KMS-11 (cell line): ENCODE measurements around the gene UMAD1.

Source experiments
- H2AFZ ChIP-seq: fragments of 200-600 bp; sonication (generic); 2 replicates; pipeline ENCODE4 v1.6.1; 2016; ENCODE audit warnings: antibody characterized with exemption, mixed run types, low read depth
- H3K27ac ChIP-seq: fragments of 200-600 bp; sonication (generic); 2 replicates; pipeline ENCODE4 v1.6.1; 2016; ENCODE audit warnings: mild to moderate bottlenecking, mixed run types
- H3K27me3 ChIP-seq: fragments of 200-600 bp; sonication (generic); 2 replicates; pipeline ENCODE4 v1.6.1; 2017; ENCODE audit warnings: mild to moderate bottlenecking, low read depth, mixed run types, moderate library complexity; ENCODE audit not compliant: insufficient read depth
- H3K36me3 ChIP-seq: fragments of 200-600 bp; sonication (generic); 2 replicates; pipeline ENCODE4 v1.6.1; 2017; ENCODE audit warnings: mild to moderate bottlenecking, mixed run types; ENCODE audit not compliant: insufficient read depth
- H3K4me1 ChIP-seq: fragments of 200-600 bp; sonication (generic); 2 replicates; pipeline ENCODE4 v1.6.1; 2016; ENCODE audit warnings: mild to moderate bottlenecking, low read depth, mixed run types; ENCODE audit not compliant: poor library complexity, severe bottlenecking
- H3K4me2 ChIP-seq: fragments of 200-600 bp; sonication (generic); 2 replicates; pipeline ENCODE4 v1.7.0; 2016; ENCODE audit warnings: mild to moderate bottlenecking, mixed run types
- H3K4me3 ChIP-seq: fragments of 200-600 bp; sonication (generic); IDR thresholded peaks from 2 replicates; pipeline ENCODE4 v1.6.1; 2017; ENCODE audit warnings: low read depth, low read length, mixed read lengths; ENCODE audit not compliant: insufficient read depth
- H3K79me2 ChIP-seq: fragments of 200-600 bp; sonication (generic); 2 replicates; pipeline ENCODE4 v1.6.1; 2016; ENCODE audit warnings: low read depth, mixed run types; ENCODE audit not compliant: insufficient read depth
- H3K9ac ChIP-seq: fragments of 200-600 bp; sonication (generic); 2 replicates; pipeline ENCODE4 v1.6.1; 2016; ENCODE audit warnings: mild to moderate bottlenecking, mixed run types
- H4K20me1 ChIP-seq: fragments of 200-600 bp; sonication (generic); 2 replicates; pipeline ENCODE4 v1.6.1; 2016; ENCODE audit warnings: mild to moderate bottlenecking, mixed run types; ENCODE audit not compliant: insufficient read depth
- TF ChIP-seq, protein P1 (sequence below): fragments of 200-600 bp; sonication (generic); conservative IDR thresholded peaks from 2 replicates; pipeline ENCODE4 v1.6.1; 2017; ENCODE audit warnings: low read depth, mild to moderate bottlenecking, antibody characterized with exemption, low read length, moderate library complexity, mixed read lengths

Gene UMAD1

GRCh38 chr7:7738177-7738576 lies 97.6 kb downstream of the UMAD1 start:
- TF ChIP-seq, protein P1, sequence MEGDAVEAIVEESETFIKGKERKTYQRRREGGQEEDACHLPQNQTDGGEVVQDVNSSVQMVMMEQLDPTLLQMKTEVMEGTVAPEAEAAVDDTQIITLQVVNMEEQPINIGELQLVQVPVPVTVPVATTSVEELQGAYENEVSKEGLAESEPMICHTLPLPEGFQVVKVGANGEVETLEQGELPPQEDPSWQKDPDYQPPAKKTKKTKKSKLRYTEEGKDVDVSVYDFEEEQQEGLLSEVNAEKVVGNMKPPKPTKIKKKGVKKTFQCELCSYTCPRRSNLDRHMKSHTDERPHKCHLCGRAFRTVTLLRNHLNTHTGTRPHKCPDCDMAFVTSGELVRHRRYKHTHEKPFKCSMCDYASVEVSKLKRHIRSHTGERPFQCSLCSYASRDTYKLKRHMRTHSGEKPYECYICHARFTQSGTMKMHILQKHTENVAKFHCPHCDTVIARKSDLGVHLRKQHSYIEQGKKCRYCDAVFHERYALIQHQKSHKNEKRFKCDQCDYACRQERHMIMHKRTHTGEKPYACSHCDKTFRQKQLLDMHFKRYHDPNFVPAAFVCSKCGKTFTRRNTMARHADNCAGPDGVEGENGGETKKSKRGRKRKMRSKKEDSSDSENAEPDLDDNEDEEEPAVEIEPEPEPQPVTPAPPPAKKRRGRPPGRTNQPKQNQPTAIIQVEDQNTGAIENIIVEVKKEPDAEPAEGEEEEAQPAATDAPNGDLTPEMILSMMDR: no peak
- H4K20me1 ChIP-seq: no peaks in the 10 kb centered on the region
- H3K36me3 ChIP-seq: no peaks in the 10 kb centered on the region
- H3K79me2 ChIP-seq: no peaks in the 10 kb centered on the region
- no peak overlapping the region for H3K4me3 ChIP-seq
- H3K4me1 ChIP-seq: peaks cover 85% of the 10 kb centered on the region
- H3K9ac ChIP-seq: peak overlapping the region; percentile 26; the same call in 1 of the 2 replicates
- H3K4me2 ChIP-seq: peak overlapping the region; percentile 83
- no peaks in the 10 kb centered on the region for H3K27me3 ChIP-seq
- H2AFZ ChIP-seq: peak overlapping the region; percentile 55; the same call in 1 of the 2 replicates
- peak overlapping the region; percentile 74 for H3K27ac ChIP-seq

DNA sequence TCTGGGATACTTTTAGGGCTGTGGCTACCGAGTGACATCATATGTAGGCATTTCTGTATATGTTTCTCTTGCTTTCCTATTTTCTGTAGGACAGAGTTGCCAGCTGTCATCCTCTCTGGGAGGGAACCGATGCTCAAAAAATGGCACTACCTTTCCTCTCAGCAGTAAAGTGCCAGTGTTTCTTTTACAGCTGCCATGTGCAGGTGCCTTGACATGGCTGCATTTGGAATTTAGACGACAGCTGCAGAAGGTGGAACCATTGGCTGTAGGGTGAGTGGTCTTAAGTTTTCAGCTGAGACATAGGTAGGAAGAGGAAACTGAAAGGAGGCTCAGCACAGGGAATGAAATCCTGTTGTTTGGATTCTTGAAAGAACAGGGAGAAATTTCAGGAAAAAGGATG lies 98.1 kb downstream of the UMAD1 start:
- H3K4me2 ChIP-seq: peak overlapping the region; percentile 83
- no peaks in the 10 kb centered on the region for H4K20me1 ChIP-seq
- H3K4me3 ChIP-seq: no peak overlapping the region
- TF ChIP-seq, protein P1: no peak
- peak overlapping the region; percentile 55; the same call in 1 of the 2 replicates for H2AFZ ChIP-seq
- H3K27ac ChIP-seq: peak overlapping the region; percentile 74
- peaks cover 81% of the 10 kb centered on the region for H3K4me1 ChIP-seq
- H3K79me2 ChIP-seq: no peaks in the 10 kb centered on the region
- no peaks in the 10 kb centered on the region for H3K27me3 ChIP-seq
- H3K9ac ChIP-seq: peak overlapping the region; percentile 26
- no peaks in the 10 kb centered on the region for H3K36me3 ChIP-seq

DNA sequence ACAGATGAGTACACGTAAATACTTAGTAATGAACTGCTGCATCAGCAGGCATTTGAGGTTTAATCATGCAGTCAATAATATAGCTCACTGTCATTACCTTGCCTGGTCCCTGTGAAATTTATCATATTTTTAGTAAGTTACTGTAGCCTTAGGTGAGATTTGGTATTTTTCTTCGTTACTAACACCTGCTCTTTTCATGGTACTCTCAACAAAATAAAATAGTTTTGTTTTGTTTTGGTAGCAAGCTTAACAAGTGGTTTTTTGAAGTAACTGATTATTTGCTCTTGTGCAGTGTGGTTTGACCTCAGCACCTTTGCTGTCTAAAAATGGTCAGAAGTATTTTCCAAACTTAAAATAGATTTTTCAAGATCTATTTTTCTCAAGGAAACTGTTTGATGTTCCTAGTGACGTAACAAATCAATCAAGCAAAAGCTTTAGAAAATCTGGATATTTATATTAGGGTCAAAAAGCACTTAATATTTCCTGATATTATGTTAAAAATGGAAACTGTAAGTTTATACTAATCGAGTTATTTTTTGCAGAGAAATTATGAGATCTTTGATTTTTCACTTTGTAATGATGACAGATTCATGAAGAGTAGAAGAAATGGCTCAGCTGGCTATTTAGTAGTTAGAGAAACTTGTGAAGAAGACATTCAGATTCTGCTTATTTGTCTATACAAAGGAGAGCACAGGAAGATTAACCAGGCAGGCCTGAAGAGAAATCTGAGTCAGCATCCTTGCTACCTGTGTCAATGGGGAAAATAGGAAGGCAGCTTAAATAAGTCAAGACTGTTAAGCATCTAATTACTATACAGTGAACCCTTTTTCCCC lies 98.9 kb downstream of the UMAD1 start:
- Histone ChIP-seq H4K20me1 (no peaks in the 10 kb centered on the region), H3K9ac (peak overlapping the region; percentile 26), H3K4me2 (peak overlapping the region; percentile 83), H3K79me2 (no peaks in the 10 kb centered on the region), H2AFZ (peak overlapping the region; percentile 55; the same call in 1 of the 2 replicates), H3K36me3 (no peaks in the 10 kb centered on the region), H3K27me3 (no peaks in the 10 kb centered on the region), H3K4me3 (no peak overlapping the region), H3K27ac (peak overlapping the region; percentile 74), H3K4me1 (peaks cover 73% of the 10 kb centered on the region)
- TF ChIP-seq, protein P1: no peak

DNA sequence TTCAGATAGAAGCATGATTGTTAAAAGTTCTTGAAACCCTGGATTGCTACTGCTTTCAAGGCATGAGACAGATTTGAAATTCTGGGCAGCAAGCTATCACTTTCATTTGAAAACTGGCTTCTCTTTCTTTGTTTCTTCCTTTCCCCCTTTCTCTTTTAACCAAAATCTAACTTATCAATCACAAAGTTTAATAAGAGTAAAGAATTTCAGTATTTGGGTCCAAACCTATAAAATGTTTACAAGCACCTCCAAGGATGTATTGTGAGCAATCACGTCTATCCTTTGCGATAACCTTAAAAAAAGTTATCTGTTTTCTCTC lies 99.4 kb downstream of the UMAD1 start:
- H3K27ac ChIP-seq: peak overlapping the region; percentile 74
- peak overlapping the region; percentile 26; the same call in 1 of the 2 replicates for H3K9ac ChIP-seq
- H3K4me2 ChIP-seq: peak overlapping the region; percentile 83
- no peaks in the 10 kb centered on the region for H4K20me1 ChIP-seq
- H3K27me3 ChIP-seq: no peaks in the 10 kb centered on the region
- H3K79me2 ChIP-seq: no peaks in the 10 kb centered on the region
- H2AFZ ChIP-seq: peak overlapping the region; percentile 55; the same call in 1 of the 2 replicates
- peaks cover 67% of the 10 kb centered on the region for H3K4me1 ChIP-seq
- TF ChIP-seq, protein P1: no peak
- H3K4me3 ChIP-seq: no peak overlapping the region
- no peaks in the 10 kb centered on the region for H3K36me3 ChIP-seq
